ENCODE results near the gene FGF8. TPM values are rescaled to one million over a fixed set of nuclear protein-coding genes. Genes with fewer than 3 reads are reported as not detected.

FGF8 gene
- total RNA-seq, 1 experiment from 2014 or later = not detected

GRCh38 chr10:101768791-101769170, 7.1 kb downstream of the FGF8 start:
- no peak for DNase-seq (ENCODE audit: low read depth)

- no peak for DNase-seq (ENCODE audit: low read depth)
These were observed 7.7 kb downstream of the FGF8 start for GRCh38 chr10:101767966-101768790.

GRCh38 chr10:101767600-101767945, 8.3 kb downstream of the FGF8 start:
- no peak for DNase-seq (ENCODE audit: low read depth)

- DNase-seq (ENCODE audit: low read depth) = no peak
These were observed 8.9 kb downstream of the FGF8 start for GRCh38 chr10:101766753-101767599.

- DNase-seq (ENCODE audit: low read depth) = no peak
These were observed 9.6 kb downstream of the FGF8 start for GRCh38 chr10:101766306-101766705.

GRCh38 chr10:101763141-101763846, 12.6 kb downstream of the FGF8 start:
- no peak for DNase-seq (ENCODE audit: low read depth)

GRCh38 chr10:101762736-101763135, 13.2 kb downstream of the FGF8 start:
- DNase-seq (ENCODE audit: low read depth) = no peak

GRCh38 chr10:101761226-101761625, 14.7 kb downstream of the FGF8 start:
- DNase-seq (ENCODE audit: low read depth) = no peak

- DNase-seq (ENCODE audit: low read depth) = no peak
These were observed 15.4 kb downstream of the FGF8 start for GRCh38 chr10:101760510-101760909.

- no peak for DNase-seq (ENCODE audit: low read depth)
These were observed 16.3 kb downstream of the FGF8 start for GRCh38 chr10:101759309-101760247.

GRCh38 chr10:101758858-101759257, 17.1 kb downstream of the FGF8 start:
- DNase-seq (ENCODE audit: low read depth) = no peak

GRCh38 chr10:101752241-101752640, 23.7 kb downstream of the FGF8 start:
- no peak for DNase-seq (ENCODE audit: low read depth)

- no peak for DNase-seq (ENCODE audit: low read depth)
These were observed 26.6 kb downstream of the FGF8 start for GRCh38 chr10:101749047-101750016.

- no peak for DNase-seq (ENCODE audit: low read depth)
These were observed 27.4 kb downstream of the FGF8 start for GRCh38 chr10:101748496-101748895.

- DNase-seq (ENCODE audit: low read depth) = peak; percentile 5
These were observed 30.7 kb downstream of the FGF8 start for GRCh38 chr10:101745074-101745696.

GRCh38 chr10:101744267-101744666, 31.6 kb downstream of the FGF8 start:
- DNase-seq (ENCODE audit: low read depth) = peak; percentile 31

GRCh38 chr10:101741938-101742337, 34.0 kb downstream of the FGF8 start:
- no peak for DNase-seq (ENCODE audit: low read depth)

GRCh38 chr10:101736666-101737065, 39.2 kb downstream of the FGF8 start:
- DNase-seq (ENCODE audit: low read depth) = no peak

GRCh38 chr10:101732096-101732495, 43.8 kb downstream of the FGF8 start:
- no peak for DNase-seq (ENCODE audit: low read depth)

GRCh38 chr10:101726115-101726387, 49.9 kb downstream of the FGF8 start:
- no peak for DNase-seq (ENCODE audit: low read depth)
